Mesodermal cell (in vitro differentiated cells): ENCODE data around the gene NSD2.

Source experiments
- H3K27ac ChIP-seq: 2 replicates; pipeline ENCODE4 v1.7.0; 2013; ENCODE audit warnings: mild to moderate bottlenecking, low read depth, low read length, moderate library complexity; ENCODE audit not compliant: severe bottlenecking
- H3K36me3 ChIP-seq: 2 replicates; pipeline ENCODE4 v1.7.1; 2013; ENCODE audit warnings: mild to moderate bottlenecking, low read length, moderate library complexity; ENCODE audit not compliant: control insufficient read depth, insufficient read depth
- H3K4me1 ChIP-seq: one replicate; pipeline ENCODE4 v1.7.1; 2013; ENCODE audit warnings: mild to moderate bottlenecking, low read length; ENCODE audit not compliant: insufficient read depth, control insufficient read depth, poor library complexity, severe bottlenecking
- H3K4me3 ChIP-seq: 2 replicates; pipeline ENCODE4 v1.7.0; 2013; ENCODE audit warnings: low read length, control low read depth, mild to moderate bottlenecking; ENCODE audit not compliant: insufficient read depth, poor library complexity, severe bottlenecking; ENCODE audit errors: extremely low read depth
- H3K9me3 ChIP-seq: 2 replicates; pipeline ENCODE4 v1.7.1; 2013; ENCODE audit warnings: mild to moderate bottlenecking, low read length, moderate library complexity; ENCODE audit not compliant: control insufficient read depth
- WGBS, 2 experiments: methylation state at CpG; one replicate each; pipeline ENCODE4 v1.1.5; 2013; ENCODE audit warnings: missing lambda C conversion rate in 2 of 2; ENCODE audit not compliant: insufficient coverage in 2 of 2; 5-methylcytosine and 5-hydroxymethylcytosine counted together

The NSD2 gene

GRCh38 chr4:1978741-1979476, 107.7 kb downstream of the NSD2 start:
- Histone ChIP-seq H3K4me1 (no peaks in the 10 kb centered on the region), H3K36me3 (peaks cover 97% of the 10 kb centered on the region), H3K4me3 (no peak overlapping the region), H3K27ac (no peak overlapping the region), H3K9me3 (no peaks in the 10 kb centered on the region)
- WGBS, 2 experiments: 96 to 97% methylated on average over 39 to 40 of the region's 45 CpGs

- Histone ChIP-seq H3K4me1 (no peaks in the 10 kb centered on the region), H3K9me3 (no peaks in the 10 kb centered on the region), H3K36me3 (peaks cover 97% of the 10 kb centered on the region), H3K27ac (no peak overlapping the region), H3K4me3 (no peak overlapping the region)
- WGBS, 2 experiments: 98 to 99% methylated on average over 15 to 20 of the region's 22 CpGs
Observed at GRCh38 chr4:1979477-1980196, 108.4 kb downstream of the NSD2 start.

- H3K4me1 ChIP-seq: no peaks in the 10 kb centered on the region
- no peak overlapping the region for H3K27ac ChIP-seq
- no peak overlapping the region for H3K4me3 ChIP-seq
- 95 to 99% methylated on average over 10 to 15 of the region's 16 CpGs for WGBS, 2 experiments
- no peaks in the 10 kb centered on the region for H3K9me3 ChIP-seq
- H3K36me3 ChIP-seq: peaks cover 97% of the 10 kb centered on the region
Observed at GRCh38 chr4:1980561-1981041, 109.4 kb downstream of the NSD2 start.

- Histone ChIP-seq H3K4me3 (no peak overlapping the region), H3K9me3 (no peaks in the 10 kb centered on the region), H3K36me3 (peaks cover 97% of the 10 kb centered on the region), H3K4me1 (no peaks in the 10 kb centered on the region), H3K27ac (no peak overlapping the region)
- 88 to 92% methylated on average over 16 to 17 of the region's 22 CpGs for WGBS, 2 experiments
Observed at GRCh38 chr4:1981251-1982058, 110.3 kb downstream of the NSD2 start.

- H3K27ac ChIP-seq: no peak overlapping the region
- peaks cover 97% of the 10 kb centered on the region for H3K36me3 ChIP-seq
- no peaks in the 10 kb centered on the region for H3K9me3 ChIP-seq
- no peak overlapping the region for H3K4me3 ChIP-seq
- 91 to 98% methylated on average over 8 to 10 of the region's 16 CpGs for WGBS, 2 experiments
- H3K4me1 ChIP-seq: no peaks in the 10 kb centered on the region
Observed at GRCh38 chr4:1982124-1983052, 111.2 kb downstream of the NSD2 start.

GRCh38 chr4:1983053-1983845, 112.1 kb downstream of the NSD2 start:
- H3K9me3 ChIP-seq: no peaks in the 10 kb centered on the region
- WGBS, 2 experiments: 97% methylated on average over 27 to 33 of the region's 34 CpGs
- no peak overlapping the region for H3K27ac ChIP-seq
- H3K36me3 ChIP-seq: peaks cover 95% of the 10 kb centered on the region
- H3K4me1 ChIP-seq: no peaks in the 10 kb centered on the region
- no peak overlapping the region for H3K4me3 ChIP-seq

- WGBS, 2 experiments: 97 to 99% methylated on average over 20 to 21 of the region's 21 CpGs
- Histone ChIP-seq H3K27ac (peak overlapping the region; percentile 29), H3K4me1 (no peaks in the 10 kb centered on the region), H3K36me3 (peaks cover 94% of the 10 kb centered on the region), H3K4me3 (no peak overlapping the region), H3K9me3 (no peaks in the 10 kb centered on the region)
Observed at GRCh38 chr4:1983846-1984405, 112.7 kb downstream of the NSD2 start.

- H3K27ac ChIP-seq: peak overlapping the region; percentile 29
- H3K4me3 ChIP-seq: no peak overlapping the region
- H3K9me3 ChIP-seq: no peaks in the 10 kb centered on the region
- H3K4me1 ChIP-seq: no peaks in the 10 kb centered on the region
- 93 to 96% methylated on average over 24 to 27 of the region's 27 CpGs for WGBS, 2 experiments
- H3K36me3 ChIP-seq: peaks cover 93% of the 10 kb centered on the region
Observed at GRCh38 chr4:1984406-1985191, 113.4 kb downstream of the NSD2 start.

- 95 to 99% methylated on average over 11 to 12 of the region's 14 CpGs for WGBS, 2 experiments
- H3K36me3 ChIP-seq: peaks cover 93% of the 10 kb centered on the region
Observed at GRCh38 chr4:1985294-1985693, 114.1 kb downstream of the NSD2 start.

More at GRCh38 chr4:1985294-1985693, 114.1 kb downstream of the NSD2 start:
- no peak overlapping the region for H3K4me3 ChIP-seq
- H3K27ac ChIP-seq: no peak overlapping the region
- H3K9me3 ChIP-seq: no peaks in the 10 kb centered on the region
- H3K4me1 ChIP-seq: no peaks in the 10 kb centered on the region
